Stromal cell of bone marrow (primary cell): ENCODE data around the gene CAPN12.

Source experiments
- DNase-seq: peaks from one replicate; pipeline ENCODE4 v3.0.0-alpha.2; 2012; ENCODE audit warnings: low read depth

The CAPN12 gene

DNA sequence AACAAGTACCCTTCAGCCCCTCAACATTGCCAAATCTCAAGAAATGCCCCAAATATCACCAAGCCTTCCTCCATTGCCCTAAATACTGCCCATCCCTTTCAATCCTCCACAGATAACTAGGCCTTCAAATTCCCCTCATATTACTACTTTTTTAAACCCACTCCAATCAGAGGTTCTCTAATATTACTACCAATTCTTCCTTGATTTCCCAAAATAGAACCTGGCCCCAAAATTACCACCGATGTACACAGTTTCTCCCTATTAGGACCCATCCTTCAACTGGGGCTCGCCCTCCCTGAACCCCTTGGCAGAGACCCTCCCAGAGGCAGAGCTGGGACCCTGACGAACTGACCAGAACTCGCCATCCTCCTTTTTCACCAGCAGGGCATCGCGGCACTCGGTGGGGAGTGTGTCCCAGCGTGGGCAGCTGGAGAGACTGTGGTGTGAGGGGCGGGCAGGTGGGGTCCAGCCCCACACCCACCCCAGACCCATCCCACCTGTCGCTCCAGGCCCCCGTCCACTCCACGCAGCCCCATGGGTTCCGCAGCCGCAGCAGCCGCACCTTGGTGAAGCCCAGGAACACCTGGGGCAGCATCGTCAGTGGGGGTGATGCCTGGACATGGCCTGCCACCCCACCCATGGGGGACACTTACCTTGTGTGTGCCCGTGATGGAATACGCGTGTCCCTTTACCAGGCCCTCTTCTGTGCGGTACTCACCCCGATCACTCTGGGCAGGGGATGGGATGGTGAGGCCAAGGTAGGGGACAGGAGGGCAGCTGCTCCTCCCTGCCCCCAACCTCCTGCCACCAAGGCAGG is 6.1 kb downstream of the CAPN12 start:
- DNase-seq: no peak

DNA sequence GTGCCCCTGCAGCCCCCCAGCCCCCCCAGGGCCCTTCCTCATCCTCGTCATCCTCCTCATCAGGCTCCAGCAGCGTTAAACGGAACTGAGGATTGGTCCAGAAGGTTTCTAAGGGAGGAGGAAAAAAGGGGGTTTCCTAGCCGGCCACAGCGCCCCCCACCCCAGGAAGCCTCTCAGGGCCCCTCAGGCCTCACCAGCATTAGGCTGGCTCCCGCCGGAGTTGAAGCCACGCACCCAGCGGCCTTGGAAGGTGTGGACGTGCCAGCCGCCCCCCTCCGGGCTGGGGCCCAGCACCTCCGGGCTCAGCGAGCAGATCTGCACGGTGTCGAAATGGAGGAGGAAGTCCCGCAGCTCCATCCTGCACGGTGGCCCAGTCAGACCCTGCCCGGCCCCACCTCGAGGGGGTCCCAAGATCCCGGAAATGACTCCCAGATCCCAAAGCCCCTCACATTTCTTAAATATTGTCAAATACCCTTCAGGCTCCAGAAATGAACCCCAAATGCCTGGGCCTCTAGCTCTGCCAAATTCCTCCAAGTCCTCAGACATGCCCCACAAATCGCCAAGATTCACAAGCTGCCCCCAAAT is 6.9 kb downstream of the CAPN12 start:
- no peak for DNase-seq

DNA sequence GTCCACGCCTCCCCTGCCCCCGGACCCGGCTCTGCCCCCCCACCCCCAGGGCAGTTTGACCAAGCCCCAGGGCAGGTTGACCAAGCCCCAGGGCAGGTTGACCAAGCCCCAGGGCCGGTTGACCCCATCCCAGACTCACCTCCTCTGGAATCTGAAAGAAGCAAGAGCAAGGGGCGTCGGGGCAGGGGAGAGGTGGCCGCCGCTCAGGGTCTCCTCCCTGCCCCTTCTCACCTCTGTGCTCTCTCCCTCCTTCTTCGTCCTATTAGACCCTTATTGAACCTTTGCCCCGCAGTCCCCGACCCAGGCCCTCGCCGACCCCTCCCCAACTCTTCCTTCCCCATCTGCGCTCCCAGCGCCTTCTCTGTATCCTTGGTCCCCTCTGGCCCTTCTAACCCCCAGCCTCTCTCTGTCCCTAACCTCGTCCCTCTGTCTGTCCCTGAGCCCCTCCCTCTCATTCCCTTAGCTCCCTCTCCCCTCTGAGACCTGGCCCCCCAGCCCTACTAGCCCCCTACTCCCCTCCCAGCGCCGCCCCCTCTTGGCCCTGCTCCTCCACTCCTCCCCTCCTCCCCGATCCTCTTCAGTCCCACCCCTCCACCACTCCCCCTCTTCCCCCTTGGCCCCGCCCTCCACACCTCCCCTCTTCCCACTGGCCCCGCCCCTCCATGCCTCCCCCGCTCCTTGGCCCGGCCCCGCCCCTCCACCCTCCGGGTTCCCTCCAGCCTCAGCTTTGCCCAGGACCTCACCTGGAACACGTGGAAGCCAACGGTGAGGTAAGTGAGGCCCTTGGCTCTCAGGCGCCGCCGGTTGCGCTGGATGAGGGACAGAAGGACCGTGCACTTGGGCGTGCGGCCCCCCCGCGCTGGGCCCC is 7.6 kb downstream of the CAPN12 start:
- DNase-seq: no peak

DNA sequence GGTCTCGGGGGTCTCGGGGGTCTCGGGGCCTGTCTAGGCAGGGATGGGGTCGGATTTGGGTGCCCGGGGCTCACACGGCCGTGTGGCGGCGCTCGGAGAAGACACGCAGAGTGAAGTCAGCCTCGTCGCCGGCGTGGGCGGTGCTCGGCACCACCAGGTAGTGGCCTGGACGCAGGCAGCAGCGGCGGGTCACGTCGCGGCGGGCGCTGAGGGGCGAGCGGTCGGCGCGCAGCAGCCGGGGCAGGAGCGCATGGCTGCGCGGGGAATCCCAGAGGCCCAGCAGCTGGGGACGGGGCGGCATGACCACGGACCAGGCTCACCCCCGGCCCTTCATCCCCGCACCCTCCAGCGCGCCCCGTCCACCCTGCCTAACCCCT is 8.2 kb downstream of the CAPN12 start:
- DNase-seq: no peak

DNA sequence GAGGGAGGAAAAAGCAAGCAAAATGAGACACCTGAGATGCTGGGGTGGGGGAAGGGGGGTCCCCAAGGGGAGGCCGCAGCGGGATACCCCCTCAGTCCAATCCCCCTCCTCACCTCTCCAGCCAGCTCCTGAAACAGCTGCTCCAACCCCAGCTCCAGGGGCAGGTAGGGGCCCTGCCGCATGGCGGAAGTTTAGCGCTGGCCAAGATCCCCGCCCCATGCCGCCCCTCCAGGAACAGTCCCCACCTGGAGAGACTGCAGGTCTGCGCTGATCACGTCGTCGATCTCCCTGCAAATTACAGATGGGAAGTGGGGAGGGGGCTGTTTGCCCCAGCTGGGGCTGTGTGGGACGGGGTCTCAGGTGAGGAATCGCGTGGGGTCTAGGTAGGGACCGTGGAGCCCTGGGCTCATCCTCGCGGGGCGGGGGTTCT is 9.0 kb downstream of the CAPN12 start:
- DNase-seq: no peak

DNA sequence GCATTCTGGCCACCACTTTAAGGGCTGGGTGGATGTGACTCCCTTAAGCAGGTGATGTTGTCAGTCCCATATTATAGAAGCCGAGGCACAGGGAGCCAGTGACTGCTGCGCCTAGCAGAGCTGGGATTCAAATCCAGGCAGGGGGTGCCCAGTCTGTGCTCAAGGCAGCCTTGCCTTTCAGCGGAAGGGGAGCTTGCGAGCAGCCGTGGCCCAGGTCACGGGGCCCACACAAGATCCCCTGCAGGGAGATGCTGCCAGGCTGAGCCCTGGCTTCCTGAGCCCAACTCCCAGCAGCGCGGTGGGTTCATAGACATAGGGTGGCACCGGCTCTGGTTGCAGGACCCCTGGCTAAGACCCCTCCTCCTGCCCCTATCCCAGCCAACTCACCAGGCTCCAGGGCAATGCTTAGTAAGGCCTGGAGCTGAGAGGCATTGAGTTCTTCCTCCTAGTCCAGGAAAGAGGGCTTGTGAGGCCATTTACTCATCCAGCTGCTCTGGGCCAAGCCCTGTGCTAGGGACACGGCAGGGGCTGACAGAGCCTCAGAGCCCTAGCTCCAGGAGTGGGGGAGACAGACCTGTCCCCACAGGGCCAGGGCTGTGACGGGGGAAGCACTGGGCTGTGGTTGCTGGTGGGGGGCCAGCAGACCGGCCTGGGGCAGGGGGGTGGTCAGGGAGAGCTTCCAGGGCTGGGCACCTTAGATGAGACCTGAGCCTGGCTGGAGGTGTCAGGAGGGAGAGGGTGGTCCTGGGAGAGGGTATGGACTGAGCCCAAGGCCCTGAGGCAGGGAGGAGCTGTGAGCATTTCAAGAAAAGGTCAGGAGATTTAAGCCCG is 9.6 kb downstream of the CAPN12 start:
- no peak for DNase-seq

DNA sequence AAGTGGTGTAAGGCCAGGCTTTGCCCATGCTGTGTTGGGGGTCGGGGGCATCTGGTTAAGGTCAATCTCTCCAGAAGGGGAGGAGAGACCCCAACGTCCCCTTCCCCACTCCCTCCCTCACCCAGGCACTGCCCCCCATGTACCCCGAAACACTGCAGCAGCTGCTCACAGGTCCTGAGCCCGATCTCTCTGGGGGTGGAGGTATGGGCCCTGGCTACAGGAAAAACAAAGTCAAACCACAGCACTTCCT is 10.2 kb downstream of the CAPN12 start:
- DNase-seq: no peak

DNA sequence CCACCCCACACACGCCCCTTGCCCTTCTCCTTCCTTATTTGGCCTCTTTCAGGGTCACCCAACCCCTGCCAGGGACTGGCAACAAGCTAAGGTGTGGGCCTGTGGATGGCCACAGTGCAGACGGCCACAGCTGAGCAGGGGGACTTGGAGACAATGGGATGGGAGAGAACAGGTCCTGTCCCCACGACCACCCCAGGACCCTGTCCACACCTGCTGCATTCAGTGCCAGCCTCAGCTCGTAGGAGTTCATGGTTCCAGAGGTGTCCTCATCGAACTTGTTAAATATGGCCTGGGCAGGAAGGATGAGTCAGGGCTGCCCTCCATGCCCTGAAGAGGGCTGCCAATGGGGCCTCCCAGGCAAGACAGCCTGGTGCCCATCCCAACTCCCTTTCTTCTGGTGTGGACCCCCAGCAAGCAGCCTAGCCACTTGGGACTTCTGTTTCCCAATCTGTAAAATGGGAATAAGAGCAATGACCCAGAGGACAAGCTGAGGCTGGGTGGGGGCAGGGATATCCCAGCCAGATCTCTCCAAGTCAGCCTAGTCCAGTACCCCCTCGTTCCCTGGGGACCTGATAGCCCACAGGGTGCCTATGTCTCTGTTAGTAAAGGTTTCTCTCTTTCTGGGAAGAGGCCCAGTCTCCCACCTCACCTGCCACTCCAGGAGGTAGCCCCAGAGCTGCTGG is 10.6 kb downstream of the CAPN12 start:
- DNase-seq: no peak

DNA sequence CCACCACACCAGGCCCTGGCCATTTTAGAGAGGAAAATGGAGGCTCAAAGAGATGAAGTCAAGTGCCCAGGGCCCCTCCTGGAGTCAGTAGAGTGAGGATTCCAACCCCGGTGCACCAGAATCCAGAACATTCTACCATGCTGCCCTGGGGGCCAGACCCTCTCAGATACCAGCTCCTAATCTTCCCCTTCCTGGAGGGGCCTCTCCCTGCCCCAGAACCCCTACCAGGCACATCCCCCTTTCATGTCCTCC is 11.1 kb downstream of the CAPN12 start:
- no peak for DNase-seq

DNA sequence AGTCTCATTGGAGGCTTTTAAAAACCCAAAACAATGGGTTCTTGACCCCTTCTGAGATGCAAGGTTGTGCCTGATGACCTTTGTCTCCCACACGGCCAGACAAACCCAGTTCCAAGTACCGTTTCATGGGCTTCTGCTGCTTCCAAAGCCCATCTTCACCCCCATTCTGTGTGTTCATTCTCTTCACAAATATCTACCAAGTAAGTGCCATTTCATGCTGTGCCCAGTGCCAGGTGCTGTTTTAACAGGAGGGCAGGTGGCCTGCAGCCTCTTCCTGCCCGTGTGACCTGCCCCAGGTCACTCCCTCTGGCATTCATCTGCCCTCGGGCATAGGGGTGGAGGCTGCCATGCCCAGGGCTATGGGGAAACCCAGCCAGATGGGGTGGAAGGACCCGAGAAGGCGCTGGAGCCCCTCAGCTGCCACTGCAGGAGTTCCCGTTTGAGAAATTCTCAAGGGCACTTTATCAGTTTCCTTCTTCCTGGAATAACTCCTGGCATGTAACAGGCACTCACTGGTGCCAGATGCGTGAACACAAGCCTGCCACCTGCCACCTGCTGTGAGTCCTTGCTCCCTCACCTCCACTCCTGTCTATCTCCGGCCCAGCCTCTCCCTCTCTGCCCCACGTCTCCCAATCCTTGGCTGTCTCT is 12.5 kb downstream of the CAPN12 start:
- no peak for DNase-seq

DNA sequence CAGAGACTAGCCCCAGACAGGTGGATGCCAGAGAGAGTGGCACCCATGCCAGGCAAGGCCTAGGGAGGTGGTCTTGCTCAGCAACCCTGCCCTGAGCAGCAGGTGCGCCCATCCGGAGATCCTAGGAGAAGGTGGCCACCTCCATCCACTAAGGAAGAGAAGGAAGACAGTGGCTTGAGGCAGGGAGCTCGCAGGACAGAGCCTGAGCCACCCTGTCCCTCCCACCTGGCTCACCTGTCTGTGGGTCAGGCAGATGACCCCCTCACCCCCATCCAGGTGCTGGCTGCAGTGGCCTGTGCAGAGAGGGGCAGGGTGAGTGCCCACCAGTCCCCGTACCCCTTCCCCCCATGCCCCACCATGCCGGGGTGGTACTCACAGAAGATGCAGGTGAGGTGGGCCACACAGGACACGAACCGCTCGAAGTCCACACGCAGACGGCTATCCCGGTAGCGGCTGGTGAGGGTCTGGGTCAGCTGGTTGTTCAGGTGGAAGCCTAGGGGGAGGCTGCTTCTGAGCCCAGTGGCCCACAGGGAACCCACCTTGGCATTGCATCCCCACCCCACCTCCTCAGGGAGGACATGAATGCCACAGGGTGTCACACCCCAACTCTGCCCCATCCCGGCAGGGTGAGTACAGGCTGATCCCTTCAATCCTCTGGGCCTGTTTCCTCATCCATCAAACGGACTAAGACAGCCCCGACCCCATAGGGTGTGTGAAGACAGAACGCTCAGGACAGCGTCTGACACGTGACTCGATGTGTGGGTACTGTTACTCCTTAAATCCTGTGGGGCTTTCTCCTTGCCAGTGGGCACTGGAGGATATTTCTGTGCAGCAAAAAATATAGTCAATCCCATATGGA is 13.3 kb downstream of the CAPN12 start:
- no peak for DNase-seq

DNA sequence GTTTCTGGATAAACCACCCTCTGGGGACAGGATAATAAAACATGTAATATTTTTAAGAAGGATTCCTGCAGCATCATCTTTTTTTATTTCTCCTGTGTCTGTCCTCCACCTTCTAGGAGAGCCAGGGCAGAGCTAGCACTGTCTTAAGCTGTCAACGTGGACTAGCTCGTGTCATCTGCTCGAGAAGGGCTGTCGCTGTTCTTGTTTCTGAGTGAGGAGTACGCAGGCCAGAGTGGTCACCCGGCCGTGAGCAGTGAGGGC is 13.9 kb downstream of the CAPN12 start:
- no peak for DNase-seq

DNA sequence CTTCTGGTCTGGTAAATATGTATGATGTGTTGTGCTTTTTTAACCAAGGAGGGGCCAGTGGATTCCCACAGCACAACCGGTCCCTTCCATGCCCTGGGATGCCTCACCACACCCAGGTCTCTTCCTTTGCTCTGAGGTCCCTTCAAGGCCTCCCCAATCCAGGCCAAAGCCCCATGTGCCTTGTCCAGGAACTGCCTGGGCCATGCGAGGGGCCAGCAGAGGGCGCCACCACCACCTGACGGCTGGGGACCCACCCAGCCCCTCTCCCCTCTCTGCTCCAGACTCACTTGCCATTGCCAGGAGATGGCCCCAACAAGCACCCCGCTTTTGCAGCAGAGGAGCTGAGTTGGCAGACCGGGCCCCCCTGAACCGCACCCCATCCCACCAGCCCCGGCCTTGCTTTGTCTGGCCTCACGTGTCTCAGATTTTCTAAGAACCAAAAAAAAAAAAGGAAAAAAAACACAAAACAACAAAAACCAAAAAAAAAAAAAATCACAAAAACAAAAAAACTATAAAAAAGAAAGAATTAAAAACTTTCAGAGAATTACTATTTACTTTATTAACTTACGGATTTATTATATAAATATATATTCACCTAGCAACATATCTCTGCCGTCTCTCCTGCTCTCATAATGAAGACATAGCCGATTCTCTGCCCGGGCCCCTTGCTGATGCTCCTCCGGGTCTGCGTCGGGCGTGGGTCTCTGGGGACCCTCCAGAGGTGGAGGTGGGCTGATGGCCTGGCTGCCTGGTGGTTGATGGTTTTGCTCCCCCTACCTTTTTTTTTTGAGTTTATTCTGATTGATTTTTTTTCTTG is 14.4 kb downstream of the CAPN12 start:
- no peak for DNase-seq

DNA sequence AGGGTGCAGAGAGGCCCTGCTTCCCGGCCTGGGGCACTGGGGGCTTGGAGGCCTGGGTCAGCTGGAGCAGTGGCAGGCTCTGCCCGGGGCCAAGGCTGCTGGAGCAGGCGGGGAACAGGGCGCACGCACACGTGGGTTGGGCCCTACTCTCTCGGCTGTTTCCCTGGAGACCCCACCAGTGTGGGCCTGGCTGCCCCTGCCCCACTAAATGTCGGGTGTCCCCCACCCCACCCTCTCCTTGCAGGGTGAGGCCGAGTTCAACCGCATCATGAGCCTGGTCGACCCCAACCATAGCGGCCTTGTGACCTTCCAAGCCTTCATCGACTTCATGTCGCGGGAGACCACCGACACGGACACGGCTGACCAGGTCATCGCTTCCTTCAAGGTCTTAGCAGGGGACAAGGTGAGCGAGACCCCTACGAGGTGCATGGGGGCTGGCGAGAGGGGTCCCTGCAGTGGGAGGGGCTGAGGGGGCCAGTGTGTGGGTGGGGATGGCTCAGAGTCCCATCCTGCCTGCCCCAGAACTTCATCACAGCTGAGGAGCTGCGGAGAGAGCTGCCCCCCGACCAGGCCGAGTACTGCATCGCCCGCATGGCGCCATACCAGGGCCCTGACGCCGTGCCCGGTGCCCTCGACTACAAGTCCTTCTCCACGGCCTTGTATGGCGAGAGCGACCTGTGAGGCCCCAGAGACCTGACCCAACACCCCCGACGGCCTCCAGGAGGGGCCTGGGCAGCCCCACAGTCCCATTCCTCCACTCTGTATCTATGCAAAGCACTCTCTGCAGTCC is 15.3 kb downstream of the CAPN12 start:
- no peak for DNase-seq

DNA sequence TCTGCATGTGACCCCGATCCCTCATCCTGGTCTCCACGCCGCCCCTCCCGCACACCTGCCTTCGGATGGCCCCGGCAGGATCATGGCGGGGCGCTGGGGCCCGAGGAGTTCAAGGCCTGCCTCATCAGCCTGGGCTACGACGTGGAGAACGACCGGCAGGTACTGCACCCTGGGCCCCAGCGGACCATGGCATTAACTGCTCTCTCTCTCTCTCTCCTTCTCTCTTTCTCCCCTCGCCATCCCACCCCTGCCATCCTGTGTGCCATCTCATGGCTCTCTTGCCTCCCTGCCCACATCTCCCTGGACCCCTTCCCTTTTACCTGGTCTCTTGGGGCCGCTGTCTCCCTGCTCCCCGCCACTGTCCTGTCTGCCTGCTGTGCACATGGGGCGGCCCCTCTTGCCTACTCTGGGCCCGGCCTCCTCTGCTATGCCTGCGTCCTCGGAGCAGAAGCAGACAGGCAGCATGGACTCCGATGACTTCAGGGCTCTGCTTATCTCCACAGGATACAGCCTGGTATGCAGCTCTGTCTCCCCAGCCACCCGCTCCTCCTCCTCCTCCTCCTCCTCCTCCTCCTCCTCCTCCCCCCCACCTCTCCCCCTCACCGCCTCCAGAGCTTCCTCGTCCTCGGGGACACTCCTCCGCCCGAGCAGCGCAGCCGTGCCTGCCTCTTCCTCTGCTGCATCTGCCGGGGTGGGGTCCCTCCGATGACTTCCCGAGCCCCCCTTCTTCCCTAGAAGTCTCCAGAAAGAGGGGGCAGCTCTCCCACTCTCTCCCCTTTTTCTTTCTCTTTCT is 16.2 kb downstream of the CAPN12 start:
- no peak for DNase-seq

DNA sequence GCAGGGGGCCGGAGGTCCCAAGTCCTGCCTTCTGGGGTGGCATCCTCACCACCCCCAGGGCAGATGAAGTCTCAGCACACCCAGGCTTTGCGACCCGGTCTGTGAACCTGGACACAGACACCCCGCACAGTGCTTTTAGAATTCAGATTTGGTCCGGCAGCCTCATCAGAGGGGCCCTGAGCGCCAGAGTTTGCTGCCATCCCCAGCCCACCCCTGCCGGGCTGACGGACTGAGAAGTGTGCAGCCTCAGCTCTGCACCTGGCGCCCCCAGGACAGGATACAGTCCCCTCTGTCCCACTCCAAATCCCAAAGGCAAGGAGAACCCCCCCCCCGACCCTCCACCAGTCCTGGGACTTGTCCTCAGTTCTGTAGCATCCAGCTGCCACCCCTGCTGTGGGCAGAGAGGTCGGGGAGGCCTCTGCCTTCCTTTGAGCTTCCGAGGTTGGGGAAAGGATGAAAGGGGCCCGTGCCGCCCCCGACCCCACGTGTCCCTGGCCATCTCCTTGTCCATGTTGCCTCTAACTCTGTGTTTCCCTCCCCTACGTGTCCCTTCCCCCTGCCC is 16.9 kb downstream of the CAPN12 start:
- no peak for DNase-seq

DNA sequence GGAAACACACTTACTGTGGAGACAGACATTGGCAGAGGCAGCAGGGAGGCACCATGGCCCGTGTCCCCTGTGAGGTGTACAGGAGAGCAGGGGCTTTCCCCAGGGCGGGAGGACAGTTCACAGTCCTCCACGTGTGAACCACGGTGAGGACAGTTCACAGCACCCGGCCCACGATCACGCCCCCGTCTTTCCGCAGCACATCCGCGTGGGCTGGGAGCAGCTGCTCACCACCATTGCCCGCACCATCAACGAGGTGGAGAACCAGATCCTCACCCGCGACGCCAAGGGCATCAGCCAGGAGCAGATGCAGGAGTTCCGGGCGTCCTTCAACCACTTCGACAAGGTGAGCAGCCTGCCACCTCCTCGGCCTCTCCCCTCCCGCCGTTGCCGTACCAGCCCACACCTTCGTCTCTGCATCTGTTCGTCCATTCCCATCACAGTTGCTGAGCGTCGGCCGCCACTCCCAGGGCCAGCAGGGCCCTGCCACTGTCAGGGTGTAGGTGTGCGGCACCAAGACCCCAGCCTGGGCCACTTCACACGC is 17.4 kb downstream of the CAPN12 start:
- DNase-seq: no peak

DNA sequence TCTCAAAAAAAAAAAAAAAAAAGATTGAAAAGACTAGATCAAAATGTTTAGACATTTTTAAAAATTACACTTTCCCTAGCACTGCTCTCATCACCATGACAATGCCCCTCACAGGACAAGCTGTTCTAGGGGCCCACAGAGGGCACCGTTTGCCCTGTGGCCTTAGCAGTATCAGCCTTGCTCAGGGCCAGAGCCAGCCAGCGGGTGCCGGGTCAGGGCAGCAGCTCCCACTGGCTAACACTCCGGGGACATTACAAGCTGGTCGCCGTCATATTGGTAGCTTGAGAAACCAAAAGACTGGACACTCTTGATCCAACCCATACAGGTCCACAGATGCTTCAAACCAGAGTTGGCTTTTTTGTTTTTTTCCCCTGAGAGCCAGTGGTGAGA is 18.0 kb downstream of the CAPN12 start:
- DNase-seq: no peak
